GM13977 (cell line): ENCODE results near the gene CCDC57.

Source experiments
- DNase-seq: peaks from one replicate; pipeline ENCODE4 v3.0.0; 2012; ENCODE audit warnings: low spot score
- CTCF ChIP-seq: IDR thresholded peaks from 2 replicates; pipeline ENCODE4 v1.5.1; 2012; ENCODE audit warnings: mild to moderate bottlenecking, control low read depth; ENCODE audit not compliant: insufficient read depth; ENCODE audit errors: extremely low read depth, missing control alignments
- in situ Hi-C: fragments of 300-500 bp; cut with MboI; formaldehyde crosslinking; loops from one replicate; pipeline ENCODE4 v1.12.0; 2022; ENCODE audit warnings: low sequenced_read_pairs, low pct_unique_long_range_greater_than_20kb, mixed read lengths, inconsistent platforms; ENCODE audit not compliant: unreplicated experiment

The CCDC57 gene

DNA sequence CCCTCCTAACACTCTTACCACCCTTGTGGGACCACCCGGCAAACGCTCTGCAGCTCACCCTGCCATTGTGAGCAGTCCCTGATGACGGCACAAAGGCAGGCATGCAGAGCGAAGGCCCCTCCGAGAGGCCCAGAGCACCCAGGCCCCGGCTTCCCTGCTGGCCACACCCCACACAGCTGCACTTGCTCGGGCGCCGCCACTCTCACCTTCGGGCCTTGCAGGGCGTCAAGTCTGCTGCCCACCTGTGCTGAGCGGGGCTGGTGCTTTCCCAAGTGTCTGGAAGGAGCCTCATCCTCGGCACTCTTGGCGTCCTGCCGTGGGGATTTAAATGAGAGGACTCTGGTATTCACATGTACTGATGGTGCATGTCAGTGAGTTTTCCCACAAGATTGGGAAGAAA is 84.4 kb downstream of the CCDC57 start:
- TF ChIP-seq CTCF = no peak

DNA sequence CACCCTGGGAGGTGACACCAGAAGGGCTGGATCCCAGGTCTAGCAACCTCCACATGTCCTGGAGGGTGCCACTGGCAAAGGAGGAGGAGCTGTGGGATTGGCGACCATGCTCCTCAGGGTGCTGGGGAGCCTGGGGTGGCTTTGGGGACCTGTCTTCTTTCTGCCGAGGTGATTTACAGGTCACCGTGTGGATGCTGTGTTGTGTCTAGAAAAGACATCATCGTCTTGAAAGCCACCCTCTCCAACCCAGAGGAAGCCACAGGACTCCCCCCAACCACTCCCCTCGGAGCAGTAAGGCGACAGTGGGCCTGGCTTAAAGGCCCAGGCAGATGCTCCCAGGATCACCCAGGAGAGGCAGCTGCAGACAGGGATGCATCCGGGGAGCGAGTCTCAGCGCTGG is 84.9 kb downstream of the CCDC57 start:
- DNase-seq = no peak
- in situ Hi-C loops = no loop called here
- no peak for TF ChIP-seq CTCF

More for the DNA sequence above, 84.4 kb downstream of the CCDC57 start:
- DNase-seq = no peak
- in situ Hi-C loops = no loop called here

GRCh38 chr17:82127315-82127595 is 85.4 kb downstream of the CCDC57 start:
- TF ChIP-seq CTCF = no peak
- in situ Hi-C loops = no loop called here
- DNase-seq = no peak

DNA sequence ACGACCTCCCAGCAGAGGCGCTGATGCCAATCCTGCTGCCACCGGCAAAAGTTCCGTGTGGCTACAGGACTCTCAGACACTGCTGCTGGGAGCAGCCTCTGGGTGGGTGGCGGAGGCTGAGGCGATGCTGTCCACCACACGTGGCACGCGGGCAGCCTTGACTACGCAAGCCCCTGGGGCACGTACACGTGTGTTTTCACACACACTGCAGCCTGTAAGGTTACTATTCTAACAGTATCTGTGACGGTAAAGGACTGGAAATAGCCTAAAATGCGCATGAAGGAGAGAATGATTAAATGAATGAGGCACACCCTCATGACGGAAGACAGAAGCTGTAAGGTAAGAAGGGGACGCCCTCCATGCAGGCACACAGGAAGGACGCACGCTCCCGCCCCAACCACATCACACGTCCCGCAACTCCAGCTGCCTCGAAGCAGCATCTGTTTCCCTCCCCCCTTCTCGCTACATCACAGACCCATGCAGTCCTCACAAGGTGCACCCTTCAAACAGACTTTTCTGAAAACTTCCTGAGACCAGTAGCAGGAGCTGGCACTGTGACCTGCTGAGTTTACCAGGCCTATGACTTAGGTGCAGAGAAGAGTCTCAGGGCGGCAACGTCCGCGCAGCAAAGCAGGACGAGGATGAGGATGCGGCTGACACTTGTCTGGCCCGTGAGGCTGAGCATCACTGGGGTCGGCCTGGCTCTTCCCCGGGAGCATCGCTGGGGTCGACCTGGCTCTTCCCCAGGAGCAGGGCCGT is 85.9 kb downstream of the CCDC57 start:
- DNase-seq = no peak
- no peak for TF ChIP-seq CTCF
- in situ Hi-C loops = no loop called here

DNA sequence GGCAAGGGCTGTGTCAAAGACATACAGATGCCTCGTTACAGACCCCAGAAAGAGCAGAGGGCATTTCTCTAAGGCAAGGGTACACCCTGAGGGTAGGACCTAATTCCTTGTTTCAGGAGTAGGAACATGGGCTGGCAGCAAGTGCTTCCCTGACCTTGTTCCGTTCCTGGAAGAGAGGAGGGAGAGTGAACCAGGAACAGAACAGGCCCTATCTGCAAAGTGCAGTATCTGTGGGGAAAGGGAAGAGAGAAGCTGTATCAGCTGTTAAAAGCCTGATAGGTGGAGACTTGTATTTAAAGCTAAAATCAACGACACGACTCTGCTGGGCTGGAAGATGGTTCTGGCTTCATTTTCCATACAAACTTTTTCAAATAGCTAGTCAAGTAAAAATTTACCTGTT is 88.5 kb downstream of the CCDC57 start:
- TF ChIP-seq CTCF = no peak
- no peak for DNase-seq
- in situ Hi-C loops = no loop called here

GRCh38 chr17:82121660-82122629 is 90.7 kb downstream of the CCDC57 start:
- in situ Hi-C loops = no loop called here
- no peak for TF ChIP-seq CTCF
- no peak for DNase-seq
